Measurements from ENCODE around the gene COA6.

DNA sequence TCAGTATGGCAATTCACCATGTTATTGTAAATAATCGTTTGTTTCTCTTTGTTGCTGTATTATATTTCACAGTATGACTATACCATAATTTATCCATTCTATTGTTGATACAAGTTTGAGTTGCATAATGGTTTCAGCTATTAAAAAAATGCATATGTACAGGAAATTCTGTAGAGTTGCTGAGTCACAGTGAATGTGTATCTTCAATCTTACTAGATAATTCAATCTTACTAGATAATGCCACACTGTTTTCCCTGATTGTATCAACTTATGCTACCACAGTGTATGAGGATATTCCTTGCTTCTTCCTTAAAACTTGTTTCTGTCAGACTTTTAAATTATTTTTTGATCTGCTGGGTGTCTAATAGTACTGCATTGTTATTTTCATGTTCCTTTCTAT, 3.5 kb upstream of the COA6 start:
- TF ChIP-seq POLR2AphosphoS5 (IDR thresholded peaks at IDR 0.05; ENCODE audit: low read depth, low read length) (no peak), POLR2A (IDR thresholded peaks at IDR 0.05; ENCODE audit: low read depth, low read length) (no peak), TAF1 (IDR thresholded peaks at IDR 0.05; ENCODE audit: low read depth, low read length) (no peak), POU2F2 (IDR thresholded peaks at IDR 0.05; ENCODE audit: low read depth, low read length) (no peak)

Measured in GM12891 (cell line).